Left kidney (tissue), 2 donors: ENCODE results near the gene USP33. TPM values are rescaled to one million over a fixed set of nuclear protein-coding genes. Genes with fewer than 3 reads are reported as not detected.
"Not testable (repeated sequence)": the region's sequence is repeated elsewhere in the genome, so short reads cannot be mapped to it uniquely, and the experiment has no call there.

Experiments used
- DNase-seq: peaks from one replicate; pipeline ENCODE4 v3.0.0-alpha.2; 2013
- polyA plus RNA-seq: library from polyadenylated mRNA; unstranded; fragments of 120-200 nt; gene quantifications from one replicate; pipeline ENCODE4 v1.2.1, GENCODE V29; 2013; ENCODE audit not compliant: insufficient read length

The USP33 gene
- polyA plus RNA-seq, 1 donor = 121 TPM

- DNase-seq = no peak
Observed at GRCh38 chr1:77742011-77742555, 17.6 kb downstream of the USP33 start.

- DNase-seq = no peak
Observed at GRCh38 chr1:77741316-77741715, 18.3 kb downstream of the USP33 start.

GRCh38 chr1:77739235-77739634 lies 20.4 kb downstream of the USP33 start:
- DNase-seq = no peak

- no peak for DNase-seq
Observed at GRCh38 chr1:77732090-77732489, 27.6 kb downstream of the USP33 start.

- DNase-seq = no peak
Observed at GRCh38 chr1:77725706-77726105, 33.9 kb downstream of the USP33 start.

- DNase-seq = no peak
Observed at GRCh38 chr1:77718181-77718580, 41.5 kb downstream of the USP33 start.

GRCh38 chr1:77716065-77716464 lies 43.6 kb downstream of the USP33 start:
- DNase-seq = no peak

GRCh38 chr1:77709727-77710126 lies 49.9 kb downstream of the USP33 start:
- no peak for DNase-seq

GRCh38 chr1:77706321-77706720 lies 53.3 kb downstream of the USP33 start:
- DNase-seq = no peak

- no peak for DNase-seq
Observed at GRCh38 chr1:77704736-77705135, 54.9 kb downstream of the USP33 start.

- not testable (repeated sequence) for DNase-seq
Observed at GRCh38 chr1:77699673-77700072, 60.0 kb downstream of the USP33 start.

- no peak for DNase-seq
Observed at GRCh38 chr1:77697441-77697840, 62.2 kb downstream of the USP33 start.

GRCh38 chr1:77688939-77689338 lies 70.7 kb downstream of the USP33 start:
- DNase-seq = no peak

- DNase-seq = peak; percentile 38
Observed at GRCh38 chr1:77687519-77687906, 72.1 kb downstream of the USP33 start.

- no peak for DNase-seq
Observed at GRCh38 chr1:77686796-77687518, 72.7 kb downstream of the USP33 start.

GRCh38 chr1:77683160-77684148 lies 76.2 kb downstream of the USP33 start:
- DNase-seq = peak; percentile 88

GRCh38 chr1:77682460-77683159 lies 77.0 kb downstream of the USP33 start, which contains the start of gene ZZZ3:
Gene ZZZ3, minus strand, starts transcription at chr1:77682658. Its CDS starts 49,304 bp downstream, at chr1:77633354.
- peak; percentile 97 for DNase-seq

GRCh38 chr1:77680173-77680572 lies 79.5 kb downstream of the USP33 start:
- no peak for DNase-seq

- no peak for DNase-seq
Observed at GRCh38 chr1:77678660-77679610, 80.7 kb downstream of the USP33 start.

GRCh38 chr1:77674807-77675206 lies 84.8 kb downstream of the USP33 start:
- DNase-seq = not testable (repeated sequence)
